Daoy (cell line): ENCODE data around the gene AMHR2. TPM values are rescaled to one million over a fixed set of nuclear protein-coding genes. Genes with fewer than 3 reads are reported as not detected.
"Not testable (repeated sequence)": the region's sequence is repeated elsewhere in the genome, so short reads cannot be mapped to it uniquely, and the experiment has no call there.

ENCODE experiments used
- DNase-seq: peaks from one replicate; pipeline ENCODE4 v3.0.0-alpha.2; 2015; ENCODE audit warnings: low read depth
- total RNA-seq: library from RNA; depleted of rRNA; stranded (reverse); fragments of >200 nt; shearing (Covaris generic); gene quantifications from 2 replicates; pipeline ENCODE4 v1.2.3, GENCODE V29; 2014

Gene AMHR2
- total RNA-seq, 1 experiment from 2014 or later = not detected

DNA sequence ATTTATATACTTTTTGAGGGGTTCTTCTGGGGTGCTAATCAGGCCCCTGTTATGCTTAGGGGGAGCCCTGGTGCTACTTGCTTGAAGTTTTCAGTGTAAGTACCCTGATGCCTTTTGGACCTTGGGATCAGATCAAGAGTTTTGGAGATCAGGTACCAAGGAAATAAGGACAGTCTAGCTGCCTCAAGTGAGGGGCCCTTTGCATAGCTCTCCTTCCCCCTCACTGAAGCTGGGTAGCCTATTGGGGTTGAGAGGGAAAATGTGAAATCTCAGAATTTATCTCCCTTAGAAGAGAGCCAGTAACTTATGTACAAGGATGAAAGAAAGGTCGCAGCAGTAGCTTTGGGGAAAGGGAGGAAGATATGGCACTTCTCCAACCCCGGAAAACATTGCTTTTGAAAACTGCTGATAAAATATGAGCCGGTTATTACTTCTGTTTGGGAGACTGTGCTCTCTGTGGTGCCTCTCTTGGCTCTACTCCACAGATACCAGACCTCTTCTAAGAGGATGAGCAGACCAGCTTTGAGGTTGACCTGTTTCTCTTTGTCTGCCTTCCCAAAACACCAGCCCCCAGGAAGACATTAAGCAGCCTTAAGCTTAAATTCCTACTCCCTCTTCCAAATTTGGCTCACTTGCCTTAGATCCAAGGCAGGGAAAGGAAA, 8.8 kb upstream of the AMHR2 start:
- no peak for DNase-seq

DNA sequence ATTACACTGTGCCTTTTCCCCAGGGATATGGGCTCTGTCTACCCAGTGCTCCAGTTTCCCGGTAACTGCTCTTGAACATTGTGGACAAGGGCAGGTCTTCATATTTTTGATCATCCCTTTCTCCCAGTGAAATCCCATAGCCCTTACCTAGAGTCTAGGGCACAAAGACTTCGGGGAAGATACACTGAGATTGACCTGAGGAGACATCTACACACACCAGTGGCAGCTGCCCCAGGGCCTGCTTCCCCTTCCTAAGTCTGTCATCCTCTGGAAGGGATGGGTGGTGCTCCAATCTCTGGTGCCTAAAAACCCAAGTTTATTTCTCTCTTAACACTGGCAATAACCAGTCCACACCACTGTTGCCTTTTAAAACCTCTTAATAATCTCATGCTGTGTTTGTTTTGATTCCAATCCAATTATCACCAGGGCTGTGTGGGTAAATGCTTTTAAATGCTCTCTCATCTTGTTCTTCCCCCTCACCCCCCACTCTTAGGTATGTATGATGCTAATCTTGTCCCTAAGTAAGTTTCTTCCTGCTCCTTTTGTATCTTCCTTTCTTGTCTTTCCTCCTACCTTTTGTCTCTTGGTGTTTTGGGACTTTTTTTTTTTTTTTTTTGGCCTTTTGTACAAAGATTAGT, 7.8 kb upstream of the AMHR2 start:
- DNase-seq = not testable (repeated sequence)

DNA sequence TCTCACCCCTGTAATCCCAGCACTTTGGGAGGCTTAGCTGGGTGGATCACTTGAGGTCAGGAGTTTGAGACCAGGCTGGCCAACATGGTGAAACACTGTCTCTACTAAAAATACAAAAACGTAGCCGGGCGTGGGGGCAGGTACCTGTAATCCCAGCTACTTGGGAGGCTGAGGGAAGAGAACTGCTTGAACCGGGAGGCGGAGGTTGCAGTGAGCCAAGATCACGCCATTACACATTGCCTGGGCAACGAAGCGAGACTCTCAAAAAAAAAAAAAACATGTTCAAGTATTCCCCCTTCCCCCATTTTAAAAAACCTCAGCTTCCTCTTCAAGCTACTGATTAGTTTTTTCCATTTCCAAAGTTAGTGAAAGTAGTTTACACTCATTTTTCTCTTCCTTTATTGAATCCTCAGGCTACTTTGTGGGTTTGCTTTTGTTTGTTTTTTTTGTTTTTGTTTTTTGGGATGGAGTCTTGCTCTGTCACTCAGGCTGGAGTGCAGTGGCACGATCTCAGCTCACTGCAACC, 6.3 kb upstream of the AMHR2 start:
- not testable (repeated sequence) for DNase-seq

DNA sequence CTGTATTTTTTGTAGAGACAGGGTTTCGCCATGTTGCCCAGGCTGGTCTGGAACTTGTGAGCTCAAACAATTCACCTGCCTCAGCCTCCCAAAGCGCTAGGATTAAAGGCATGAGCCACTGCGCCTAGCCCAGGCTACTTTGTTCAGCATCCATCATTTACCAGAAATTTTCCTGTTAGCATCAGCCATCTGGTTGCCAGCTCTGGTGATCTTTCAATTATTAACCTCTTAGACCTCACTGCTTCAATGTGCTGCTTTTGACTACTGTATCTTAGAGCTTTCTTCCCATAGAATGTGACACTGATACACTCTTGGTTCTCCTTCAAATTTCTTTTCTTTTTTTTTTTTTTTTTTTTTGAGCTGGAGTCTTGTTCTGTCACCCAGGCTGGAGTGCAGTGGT, 5.4 kb upstream of the AMHR2 start:
- DNase-seq = no peak

DNA sequence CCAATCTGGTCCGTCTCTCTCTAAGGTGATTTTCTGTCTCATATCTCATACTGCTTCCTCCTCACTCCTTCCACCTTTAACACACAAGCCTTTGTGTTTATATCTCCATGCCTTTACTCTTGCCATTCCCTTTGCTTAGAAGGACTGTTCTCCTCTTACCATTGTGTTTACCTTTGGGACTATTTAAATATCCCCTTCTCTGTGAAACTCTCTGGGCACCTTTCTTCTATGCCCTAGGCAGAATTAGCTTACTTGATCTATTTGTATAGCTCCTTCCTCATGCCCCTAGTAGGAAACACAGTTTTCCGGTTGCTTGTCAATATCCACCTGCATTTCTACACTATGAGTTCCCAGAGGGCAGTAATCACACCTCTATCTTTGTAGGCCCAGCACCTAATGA, 3.9 kb upstream of the AMHR2 start:
- no peak for DNase-seq

DNA sequence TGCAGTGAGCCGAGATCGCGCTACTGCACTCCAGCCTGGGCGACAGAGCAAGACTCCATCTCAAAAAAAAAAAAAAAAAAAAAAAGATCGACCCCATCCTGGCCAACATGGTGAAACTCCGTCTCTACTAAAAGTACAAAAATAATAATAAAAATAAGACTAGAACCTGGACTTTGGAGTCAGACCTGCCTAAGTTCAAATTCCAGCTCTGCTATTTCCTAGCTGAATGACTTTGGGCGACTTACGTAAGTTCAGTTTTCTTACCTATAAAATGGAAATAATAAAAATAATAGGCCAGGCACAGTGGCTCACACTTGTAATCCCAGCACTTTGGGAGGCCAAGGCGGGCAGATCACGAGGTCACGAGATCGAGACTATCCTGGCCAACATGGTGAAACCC, 1.4 kb upstream of the AMHR2 start:
- not testable (repeated sequence) for DNase-seq

DNA sequence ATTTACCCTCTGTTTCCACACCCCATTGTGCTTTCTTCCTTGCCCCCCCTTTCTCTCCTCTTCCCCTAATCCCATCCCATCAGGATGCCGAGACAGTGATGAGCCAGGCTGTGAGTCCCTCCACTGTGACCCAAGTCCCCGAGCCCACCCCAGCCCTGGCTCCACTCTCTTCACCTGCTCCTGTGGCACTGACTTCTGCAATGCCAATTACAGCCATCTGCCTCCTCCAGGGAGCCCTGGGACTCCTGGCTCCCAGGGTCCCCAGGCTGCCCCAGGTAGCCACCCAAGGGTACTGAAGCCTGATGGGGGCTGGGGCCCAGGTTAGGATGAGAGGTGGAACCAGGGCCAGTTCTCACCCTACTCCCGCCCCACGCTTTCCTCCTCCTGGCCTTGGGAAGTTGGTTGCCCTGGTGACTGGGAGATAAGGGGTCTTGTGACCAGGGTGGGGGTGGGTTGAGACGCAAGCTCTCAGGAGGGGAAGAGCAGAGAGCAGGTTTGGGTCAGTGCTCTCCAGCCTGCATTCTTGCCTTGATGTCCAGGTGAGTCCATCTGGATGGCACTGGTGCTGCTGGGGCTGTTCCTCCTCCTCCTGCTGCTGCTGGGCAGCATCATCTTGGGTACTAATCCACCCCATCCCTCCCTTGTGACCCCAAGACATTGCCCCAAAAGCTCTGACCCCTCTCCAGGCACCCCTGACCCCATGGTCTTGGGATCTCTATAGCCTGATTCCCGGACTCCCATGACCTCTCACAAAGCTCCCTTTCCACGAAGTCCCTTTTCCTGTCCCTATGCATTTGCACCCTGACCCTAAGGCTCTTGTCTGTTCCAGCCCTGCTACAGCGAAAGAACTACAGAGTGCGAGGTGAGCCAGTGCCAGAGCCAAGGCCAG, 1.2 kb downstream of the AMHR2 start:
- DNase-seq = no peak

DNA sequence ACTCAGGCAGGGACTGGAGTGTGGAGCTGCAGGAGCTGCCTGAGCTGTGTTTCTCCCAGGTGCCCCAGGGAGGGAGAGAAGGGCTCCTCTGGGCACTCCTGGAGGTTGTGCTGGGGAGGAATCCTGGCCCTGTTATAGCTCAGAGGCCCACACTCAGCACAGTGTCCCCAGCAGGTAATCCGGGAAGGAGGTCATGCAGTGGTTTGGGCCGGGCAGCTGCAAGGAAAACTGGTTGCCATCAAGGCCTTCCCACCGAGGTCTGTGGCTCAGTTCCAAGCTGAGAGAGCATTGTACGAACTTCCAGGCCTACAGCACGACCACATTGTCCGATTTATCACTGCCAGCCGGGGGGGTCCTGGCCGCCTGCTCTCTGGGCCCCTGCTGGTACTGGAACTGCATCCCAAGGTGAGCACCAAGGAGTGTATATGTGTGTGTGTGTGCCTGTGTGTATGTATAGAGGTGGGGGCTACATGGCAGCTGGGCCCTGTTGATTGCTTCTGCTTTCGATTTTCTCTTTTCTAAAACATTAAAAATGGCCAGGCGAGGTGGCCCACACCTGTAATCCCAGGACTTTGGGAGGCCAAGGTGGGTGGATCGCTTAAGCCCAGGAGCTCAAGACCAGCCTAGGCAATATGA, 2.0 kb downstream of the AMHR2 start:
- DNase-seq = no peak

DNA sequence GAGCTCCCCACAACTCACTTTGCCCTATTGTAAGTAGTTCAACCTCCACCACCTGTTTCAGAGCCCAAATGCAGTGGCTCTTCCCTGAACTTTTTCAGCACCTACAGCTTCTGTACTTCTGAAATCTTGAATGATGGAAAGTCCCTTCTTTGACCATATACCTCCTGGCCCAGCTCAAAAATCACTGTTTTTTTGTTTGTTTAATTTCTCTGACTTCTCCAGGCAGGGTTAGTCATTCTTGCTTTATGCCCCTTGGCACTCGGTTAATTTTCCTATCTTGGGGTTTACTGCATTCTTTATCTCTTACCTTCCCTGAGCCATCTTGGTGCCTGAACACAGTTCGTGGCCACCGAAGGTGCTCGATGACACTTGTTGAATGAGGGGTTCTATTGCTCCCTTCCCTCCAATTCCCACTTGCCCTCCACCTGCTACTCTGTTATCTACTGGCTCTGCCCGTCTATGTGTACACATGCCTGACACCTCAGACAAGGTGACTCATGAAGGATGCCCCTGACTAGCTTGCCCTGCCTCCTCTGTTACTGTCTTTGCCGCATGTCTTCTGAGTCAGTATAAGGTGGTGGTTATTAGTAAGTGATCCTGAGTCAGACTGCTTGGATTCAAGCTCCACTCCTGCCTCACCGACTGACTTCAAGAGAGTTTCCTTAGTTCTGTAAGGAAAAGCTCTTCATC, 4.4 kb downstream of the AMHR2 start:
- peak; percentile 91 for DNase-seq

DNA sequence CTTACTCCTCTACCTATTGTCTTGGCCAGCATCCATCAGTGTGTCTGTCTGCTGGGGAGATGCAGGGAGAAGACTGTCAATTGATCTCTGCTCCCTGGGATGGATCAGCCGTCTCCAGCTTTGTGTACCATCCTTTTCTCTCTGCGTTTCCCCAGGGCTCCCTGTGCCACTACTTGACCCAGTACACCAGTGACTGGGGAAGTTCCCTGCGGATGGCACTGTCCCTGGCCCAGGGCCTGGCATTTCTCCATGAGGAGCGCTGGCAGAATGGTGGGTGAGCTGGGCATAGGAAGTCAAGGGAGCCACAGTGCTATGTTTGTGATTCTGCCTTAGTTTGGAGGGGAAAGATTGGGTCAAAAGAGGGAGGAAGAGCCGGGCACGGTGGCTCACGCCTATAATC, 5.1 kb downstream of the AMHR2 start:
- no peak for DNase-seq

DNA sequence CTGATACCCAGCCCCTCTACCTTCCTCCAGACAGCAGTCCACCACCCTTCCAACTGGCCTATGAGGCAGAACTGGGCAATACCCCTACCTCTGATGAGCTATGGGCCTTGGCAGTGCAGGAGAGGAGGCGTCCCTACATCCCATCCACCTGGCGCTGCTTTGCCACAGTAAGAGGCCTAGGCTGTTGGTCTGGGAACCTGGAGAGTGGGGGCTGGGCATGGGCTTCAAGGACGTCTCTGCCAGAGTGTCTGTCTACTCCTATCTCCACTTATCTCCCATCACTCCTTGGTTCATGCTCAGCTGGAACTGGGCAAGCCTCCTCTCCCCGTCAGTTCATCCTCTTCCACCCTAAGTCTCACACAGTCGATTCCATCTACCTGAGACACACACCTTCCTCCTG, 6.5 kb downstream of the AMHR2 start:
- no peak for DNase-seq

DNA sequence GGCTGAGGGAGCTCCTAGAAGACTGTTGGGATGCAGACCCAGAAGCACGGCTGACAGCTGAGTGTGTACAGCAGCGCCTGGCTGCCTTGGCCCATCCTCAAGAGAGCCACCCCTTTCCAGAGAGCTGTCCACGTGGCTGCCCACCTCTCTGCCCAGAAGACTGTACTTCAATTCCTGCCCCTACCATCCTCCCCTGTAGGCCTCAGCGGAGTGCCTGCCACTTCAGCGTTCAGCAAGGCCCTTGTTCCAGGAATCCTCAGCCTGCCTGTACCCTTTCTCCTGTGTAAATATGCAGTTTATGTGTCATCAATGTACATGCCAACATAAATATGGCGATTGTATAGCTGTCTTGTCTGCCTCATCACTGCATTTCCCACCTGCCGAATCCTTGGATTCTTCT, 7.5 kb downstream of the AMHR2 start:
- DNase-seq = no peak

DNA sequence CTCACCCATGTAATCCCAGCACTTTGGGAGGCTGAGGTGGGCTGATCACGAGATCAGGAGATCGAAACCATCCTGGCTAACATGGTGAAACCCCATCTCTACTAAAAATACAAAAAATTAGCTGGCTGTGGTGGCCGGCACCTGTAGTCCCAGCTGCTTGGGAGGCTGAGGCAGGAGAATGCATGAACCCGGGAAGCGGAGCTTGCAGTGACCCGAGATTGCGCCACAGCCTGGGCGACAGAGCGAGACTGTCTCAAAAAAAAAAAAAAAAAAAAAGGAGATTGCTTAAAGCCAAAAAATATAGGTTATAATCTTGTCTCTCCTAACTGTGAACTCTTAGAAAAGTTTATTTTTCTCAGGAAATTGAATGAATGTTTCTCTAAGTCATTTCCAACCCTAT, 11.7 kb downstream of the AMHR2 start:
- DNase-seq = not testable (repeated sequence)

DNA sequence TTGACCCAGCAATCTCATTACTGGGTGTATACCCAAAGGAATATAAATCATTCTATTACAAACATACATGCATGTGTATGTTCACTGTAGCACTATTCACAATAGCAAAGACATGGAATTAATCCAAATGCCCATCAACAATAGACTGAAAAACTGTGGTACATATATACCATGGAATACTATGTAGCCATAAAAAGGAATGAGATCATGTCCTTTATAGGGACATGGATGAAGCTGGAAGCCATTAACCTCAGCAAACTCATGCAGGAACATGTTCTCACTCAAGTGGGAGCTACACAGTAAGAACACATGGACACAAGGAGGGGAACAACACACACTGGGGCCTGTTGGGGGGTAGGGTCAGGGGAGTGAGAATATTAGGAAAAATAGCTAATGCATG, 15.9 kb downstream of the AMHR2 start:
- DNase-seq = not testable (repeated sequence)

DNA sequence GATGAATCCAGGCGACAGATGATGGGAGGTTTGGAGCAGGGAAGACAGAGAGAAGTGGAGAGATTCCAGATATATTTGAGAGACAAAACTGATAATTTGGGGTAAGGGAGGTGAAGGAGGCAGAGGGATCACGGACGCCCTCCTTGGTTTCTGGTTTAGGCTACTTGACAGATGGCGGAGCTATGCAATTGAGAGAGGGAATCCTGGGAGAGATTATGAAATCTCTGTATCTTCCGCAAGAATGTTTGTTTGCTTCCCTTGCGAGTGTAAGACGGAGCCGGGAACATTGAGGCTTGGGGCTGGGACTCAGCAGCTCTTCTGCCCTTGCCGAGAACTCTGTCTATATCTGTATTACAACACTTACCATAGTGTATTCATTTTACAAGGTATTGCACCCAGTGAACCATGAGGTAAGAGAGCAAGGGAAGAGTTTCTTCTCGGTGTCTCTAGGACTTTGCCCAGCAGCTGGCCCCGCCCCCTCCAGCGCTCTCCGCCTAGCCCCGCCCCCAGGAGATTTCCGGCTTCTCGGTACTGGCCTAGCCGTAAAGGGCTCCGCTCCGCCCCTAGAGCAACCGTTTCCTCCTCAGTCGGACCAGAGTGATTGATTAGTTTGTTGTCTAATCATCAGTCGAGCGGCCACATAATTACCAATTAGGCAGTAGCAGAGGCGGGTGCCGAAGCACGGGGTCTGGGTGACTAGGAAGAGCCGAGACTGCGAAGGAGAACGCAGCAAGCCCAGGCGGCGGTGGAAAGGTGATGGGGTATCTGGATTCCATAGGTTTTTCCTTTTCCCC, 17.6 kb downstream of the AMHR2 start, which contains the start of gene PRR13:
Gene PRR13 (plus strand): TSS at position 695 of the 794 bp plus-strand sequence. CDS start 981 bp downstream, outside the sequence.
- peak; percentile 99 for DNase-seq

DNA sequence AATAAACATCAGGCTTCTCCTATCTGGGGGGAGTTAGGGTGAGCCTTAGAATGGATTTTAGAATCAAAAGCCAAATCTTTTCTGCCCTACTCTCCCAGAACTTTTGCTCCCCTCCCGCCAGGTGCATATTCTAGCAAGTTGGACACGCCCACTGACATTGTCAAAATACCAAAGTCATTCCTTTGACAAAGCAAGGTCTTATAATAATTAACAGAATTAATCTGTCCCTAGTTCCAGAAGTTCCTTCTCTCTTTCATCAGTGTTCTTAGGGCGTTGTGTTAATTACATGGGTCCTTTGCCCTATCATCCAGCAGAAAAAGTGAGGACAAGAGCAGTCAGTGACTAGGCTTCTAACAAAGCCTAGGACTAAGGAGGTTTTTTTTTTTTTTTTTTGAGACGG, 20.3 kb downstream of the AMHR2 start:
- no peak for DNase-seq

DNA sequence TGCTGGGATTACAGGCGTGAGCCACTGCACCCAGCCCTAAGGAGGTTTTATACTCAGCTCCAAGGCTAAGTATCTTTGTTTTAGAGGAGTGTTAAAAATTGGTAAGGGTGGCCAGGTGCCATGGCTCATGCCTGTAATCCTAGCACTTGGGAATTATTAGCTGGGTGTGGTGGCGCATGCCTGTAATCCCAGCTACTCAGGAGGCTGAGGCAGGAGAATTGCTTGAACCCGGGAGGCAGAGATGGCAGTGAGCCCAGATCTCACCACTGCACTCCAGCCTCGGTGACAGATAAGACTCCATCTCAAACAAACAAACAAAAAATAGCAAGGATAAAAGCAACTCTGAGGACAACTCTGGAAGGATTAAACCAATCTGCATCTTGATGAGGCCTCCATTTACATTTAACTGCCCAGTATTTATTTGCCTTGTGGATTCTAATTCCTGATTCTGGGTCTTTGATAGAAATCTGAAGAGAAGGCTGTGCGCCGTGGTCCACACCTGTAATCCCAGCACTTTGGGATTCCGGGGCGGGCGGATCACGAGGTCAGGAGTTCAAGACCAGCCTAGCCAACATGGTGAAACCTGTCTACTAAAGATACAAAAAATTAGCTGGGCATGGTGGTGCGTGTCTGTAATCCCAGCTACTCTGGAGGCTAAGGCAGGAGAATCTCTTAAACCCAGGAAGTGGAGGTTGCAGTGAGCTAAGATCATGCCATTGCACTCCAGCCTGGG, 21.1 kb downstream of the AMHR2 start:
- not testable (repeated sequence) for DNase-seq

DNA sequence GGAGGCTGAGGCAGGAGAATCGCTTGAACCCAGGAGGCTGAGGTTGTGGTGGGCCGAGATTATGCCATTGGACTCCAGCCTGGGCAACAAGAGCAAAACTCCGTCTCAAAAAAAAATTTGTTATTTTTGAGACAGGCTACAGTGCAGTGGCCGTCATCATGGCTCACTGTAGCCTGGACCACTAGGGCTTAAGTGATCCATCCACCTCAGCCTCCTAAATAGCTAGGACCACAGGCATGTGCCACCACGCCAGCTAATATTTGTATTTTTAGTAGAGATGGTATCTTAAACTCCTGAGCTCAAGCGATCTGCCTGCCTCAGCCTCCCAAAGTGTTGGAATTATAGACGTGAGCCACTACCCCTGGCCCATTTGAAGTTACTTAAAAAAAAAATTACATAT, 27.3 kb downstream of the AMHR2 start:
- no peak for DNase-seq

DNA sequence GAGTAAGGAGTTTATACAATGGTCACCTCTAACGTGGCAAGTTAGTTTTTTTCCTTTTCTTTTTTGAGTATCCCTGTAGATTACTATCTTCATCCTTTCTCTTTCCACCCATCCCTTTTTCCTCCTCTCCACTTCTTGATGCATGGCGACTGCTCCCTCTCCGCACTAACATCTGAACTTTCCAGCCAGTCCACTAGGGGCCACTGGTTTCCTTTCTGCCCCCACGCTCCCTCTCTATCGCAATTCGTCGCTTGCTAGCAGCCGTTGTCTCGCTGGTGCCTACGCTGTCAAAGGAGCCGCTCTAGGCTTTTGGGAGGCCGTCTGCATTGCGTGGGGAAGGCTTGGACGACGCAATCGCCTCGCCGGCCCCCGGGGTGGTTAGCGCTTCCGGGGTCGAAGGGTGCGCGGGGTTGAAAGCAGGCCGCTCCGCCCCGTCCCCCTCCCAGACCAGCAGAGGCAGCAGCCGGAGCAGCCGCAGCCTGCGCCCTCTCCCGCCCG, 28.1 kb downstream of the AMHR2 start, which contains the start of gene PCBP2:
Gene PCBP2 (plus strand): TSS at position 442 of the 498 bp plus-strand sequence. CDS start 2,699 bp downstream, outside the sequence.
- DNase-seq = peak; percentile 100
